Pulmonary artery endothelial cell (primary cell): Measurements from ENCODE around the gene FGFR2. TPM values are rescaled to one million over a fixed set of nuclear protein-coding genes. Genes with fewer than 3 reads are reported as not detected.

Experiments
- DNase-seq: peaks from one replicate; pipeline ENCODE4 v3.0.0-alpha.2; 2011; ENCODE audit warnings: low read depth, low spot score
- total RNA-seq: library from RNA; depleted of rRNA; stranded (reverse); fragments of >200 nt; gene quantifications from 2 replicates; pipeline ENCODE4 v1.2.3, GENCODE V29; 2014

FGFR2 gene
- total RNA-seq, 1 donor from 2014 or later, result 0.20 TPM

DNA sequence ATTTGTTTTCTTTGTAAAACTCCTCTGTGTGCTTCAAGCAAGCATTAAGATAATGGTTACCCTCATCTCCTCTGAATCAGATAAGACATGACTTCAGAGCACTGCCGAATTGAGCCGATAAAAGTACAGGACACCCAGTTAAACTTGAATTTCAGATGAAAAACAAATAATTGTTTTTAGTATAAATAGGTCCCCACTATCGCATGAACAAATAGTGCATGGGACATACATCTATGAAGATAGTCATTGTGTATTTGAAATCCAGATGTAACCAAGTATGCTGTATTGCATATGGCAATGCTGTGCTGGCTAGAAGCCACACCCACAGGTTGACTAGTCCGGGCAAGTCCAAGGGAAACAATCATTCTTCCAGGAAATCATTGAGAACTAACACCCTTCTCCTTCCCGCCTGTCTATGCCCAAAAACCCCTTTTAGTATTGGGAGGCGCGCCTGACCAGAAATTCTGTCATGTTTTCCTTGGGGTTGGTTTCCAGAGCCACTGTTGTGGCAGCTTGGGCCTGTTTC, 12.6 kb upstream of the FGFR2 start:
- DNase-seq, result no peak

GRCh38 chr10:121609426-121610380, 11.5 kb upstream of the FGFR2 start:
- DNase-seq, result no peak

GRCh38 chr10:121608469-121609190, 10.4 kb upstream of the FGFR2 start:
- DNase-seq, result no peak

GRCh38 chr10:121607310-121608055, 9.2 kb upstream of the FGFR2 start:
- no peak for DNase-seq

GRCh38 chr10:121605708-121606107, 7.5 kb upstream of the FGFR2 start:
- no peak for DNase-seq

DNA sequence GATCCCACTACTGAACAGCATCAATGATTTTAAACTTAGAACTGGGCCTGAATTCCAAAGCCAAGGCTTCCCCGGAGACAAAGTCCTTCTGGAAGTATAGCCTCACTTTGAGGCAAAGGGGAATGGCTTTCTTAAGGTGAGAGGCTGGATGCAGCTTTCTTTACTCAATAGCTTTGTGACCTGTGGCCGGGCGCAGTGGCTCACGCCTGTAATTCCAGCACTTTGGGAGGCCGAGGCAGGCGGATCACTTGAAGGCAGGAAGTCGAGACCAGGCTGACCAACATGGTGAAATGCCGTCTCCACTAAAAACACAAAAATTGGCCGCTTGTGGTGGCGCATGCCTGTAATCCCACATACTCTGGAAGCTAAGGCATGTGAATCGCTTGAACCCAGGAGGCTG, 3.2 kb upstream of the FGFR2 start:
- DNase-seq, result no peak

- no peak for DNase-seq
These were observed 2.4 kb upstream of the FGFR2 start for GRCh38 chr10:121600611-121601010.

DNA sequence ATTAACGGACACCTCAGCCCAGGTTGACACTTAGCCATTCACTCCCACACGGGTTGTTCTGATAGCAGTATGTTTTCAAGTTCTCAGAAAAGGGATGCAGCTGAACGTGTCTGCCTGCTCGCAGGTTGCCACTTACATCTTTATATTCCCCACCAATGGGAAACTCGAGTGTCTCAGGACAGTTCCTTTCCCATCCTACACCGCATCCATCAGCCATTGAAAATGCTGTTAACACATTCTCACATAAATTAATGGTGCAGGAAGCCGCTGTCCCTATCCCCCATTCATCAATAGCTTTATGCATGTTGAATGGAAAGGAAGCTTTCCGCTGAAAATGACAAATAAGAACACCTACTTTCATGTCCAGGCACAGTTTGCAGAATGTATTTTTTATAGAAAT, 1.7 kb upstream of the FGFR2 start:
- DNase-seq, result no peak

DNA sequence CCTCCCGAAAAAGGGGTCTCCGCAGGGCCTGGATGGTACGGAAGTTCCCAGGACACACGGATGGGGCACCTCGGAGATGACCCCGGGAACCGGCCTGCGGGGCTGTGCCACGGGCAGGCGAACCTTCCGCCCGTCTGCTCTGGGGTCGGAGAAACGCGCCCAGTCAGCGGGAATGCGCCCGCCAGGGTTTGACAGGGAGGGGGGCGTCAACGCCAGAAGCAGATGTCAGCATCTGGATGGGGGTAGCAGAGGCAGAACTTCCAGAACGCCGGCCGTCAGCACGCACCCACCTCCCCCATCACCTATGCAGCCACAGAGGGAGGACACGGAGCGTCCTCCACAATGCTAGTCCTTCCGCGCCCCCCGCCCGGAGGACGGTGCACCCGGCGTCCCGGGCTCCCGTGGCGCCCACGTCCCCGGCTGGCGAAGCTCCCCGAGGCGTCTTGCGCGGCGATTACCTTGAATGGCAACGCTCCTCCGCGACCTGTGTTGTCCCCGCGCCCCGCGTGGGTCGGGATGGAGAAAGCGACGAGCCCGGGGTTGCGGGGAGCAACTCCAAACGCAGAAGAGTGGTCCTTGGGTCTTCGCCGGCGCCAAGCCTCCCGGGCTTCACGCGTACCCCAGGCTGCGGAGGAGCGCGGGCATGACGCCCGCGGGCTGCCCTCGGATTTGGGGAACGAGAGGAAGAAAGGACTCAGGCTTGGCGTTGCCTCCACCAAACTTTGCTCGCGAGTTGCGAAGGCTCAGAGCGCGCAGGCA, 561 bp downstream of the FGFR2 start:
- DNase-seq, result no peak

GRCh38 chr10:121596689-121597503, 1.3 kb downstream of the FGFR2 start:
- no peak for DNase-seq

DNA sequence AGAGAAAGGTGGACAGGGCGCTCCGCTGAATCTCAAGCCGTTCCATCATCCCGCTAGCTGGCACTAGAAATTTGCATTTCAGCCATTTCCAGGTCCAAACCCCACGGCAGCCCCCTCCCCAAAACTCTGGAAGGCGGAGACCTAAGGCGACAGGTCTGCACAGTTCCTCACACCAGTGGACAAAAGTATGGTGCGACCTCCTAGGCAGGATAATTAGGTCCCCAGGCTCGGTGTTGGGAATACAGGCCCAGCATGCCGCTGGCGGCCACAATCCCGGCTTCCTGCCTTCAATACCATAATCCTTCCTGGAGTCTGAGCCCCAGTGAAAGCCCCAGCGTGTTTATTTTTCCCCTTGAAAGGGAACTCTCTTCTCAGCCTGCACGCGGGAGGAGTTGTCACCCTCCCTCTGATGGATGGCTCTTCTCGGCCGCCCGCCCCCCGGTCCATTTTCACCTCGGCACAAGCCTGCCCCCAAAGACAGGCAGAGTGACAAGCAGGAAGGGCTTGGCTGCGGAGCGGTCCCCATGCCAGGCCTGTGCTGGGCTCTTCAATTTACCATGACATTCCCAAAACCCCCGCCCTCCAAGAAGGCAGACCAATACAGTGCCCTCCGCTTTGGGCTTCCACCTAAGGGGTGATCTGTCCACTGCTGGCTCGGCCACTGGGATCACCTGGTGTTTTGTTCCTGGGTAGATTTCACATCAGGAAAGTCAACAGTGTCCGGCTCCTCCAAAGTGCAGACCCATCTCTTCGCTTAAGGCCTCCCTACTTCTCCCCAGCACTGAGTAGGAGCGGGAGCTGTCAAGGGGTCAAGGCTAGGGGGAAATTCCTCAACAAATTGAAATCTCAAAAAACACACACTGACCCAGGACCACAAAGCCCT, 2.2 kb downstream of the FGFR2 start:
- DNase-seq, result no peak

GRCh38 chr10:121595351-121595805, 2.9 kb downstream of the FGFR2 start:
- no peak for DNase-seq

GRCh38 chr10:121594623-121595350, 3.5 kb downstream of the FGFR2 start:
- no peak for DNase-seq

DNA sequence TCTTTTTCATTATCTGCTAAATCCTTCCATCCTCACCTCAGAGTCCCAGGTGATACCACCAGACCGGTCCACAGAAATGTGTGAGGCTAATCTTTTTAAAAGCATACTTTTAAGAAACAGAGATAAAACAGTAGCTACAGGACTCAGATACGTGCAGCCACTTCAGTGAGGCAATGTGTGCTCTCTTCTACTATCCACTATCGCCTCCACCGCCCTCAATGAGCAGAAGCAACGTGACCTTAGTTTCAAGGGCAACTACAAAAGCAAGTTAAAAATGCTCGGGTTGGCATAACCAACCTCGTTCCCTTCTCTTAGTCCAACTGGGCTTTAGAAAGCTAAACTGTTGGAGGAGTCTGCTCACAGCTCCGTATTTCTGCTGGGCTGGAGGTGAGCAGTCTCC, 4.2 kb downstream of the FGFR2 start:
- no peak for DNase-seq

GRCh38 chr10:121593281-121594075, 4.8 kb downstream of the FGFR2 start:
- DNase-seq, result no peak

GRCh38 chr10:121592155-121592890, 5.9 kb downstream of the FGFR2 start:
- no peak for DNase-seq

GRCh38 chr10:121591186-121591585, 7.1 kb downstream of the FGFR2 start:
- no peak for DNase-seq
